Naive B cell (primary cell): ENCODE data around the gene TCP1. TPM values are rescaled to one million over a fixed set of nuclear protein-coding genes. Genes with fewer than 3 reads are reported as not detected.

ENCODE experiments used
- ATAC-seq, 2 donors: fragments of 150-1000 bp; cut with Tn5 transposase; 2 replicates each; pipeline ENCODE4 v1.10.0; 2021; ENCODE audit warnings: low read depth in 2 of 2, mild to moderate bottlenecking in 2 of 2, moderate library complexity in 2 of 2
- DNase-seq: peaks from one replicate; pipeline ENCODE4 v3.0.0; 2022
- H3K27ac Mint-ChIP-seq, 6 donors: one replicate each; pipeline ENCODE4 v1.8.0; 2020 to 2022; ENCODE audit warnings: mild to moderate bottlenecking in 6 of 6, mixed read lengths in 6 of 6, moderate library complexity in 5 of 6, inconsistent platforms in 2 of 6
- H3K27me3 Mint-ChIP-seq, 3 donors: one replicate each; pipeline ENCODE4 v1.8.0; 2021 to 2022; ENCODE audit warnings: mixed read lengths in 3 of 3, mild to moderate bottlenecking in 1 of 3
- H3K36me3 Mint-ChIP-seq, 2 donors: one replicate each; pipeline ENCODE4 v1.8.0; 2020 to 2022; ENCODE audit warnings: mixed read lengths in 2 of 2, inconsistent platforms in 1 of 2, mild to moderate bottlenecking in 1 of 2
- H3K4me1 Mint-ChIP-seq, 3 donors: one replicate each; pipeline ENCODE4 v1.8.0; 2020 to 2022; ENCODE audit warnings: mixed read lengths in 3 of 3, inconsistent platforms in 1 of 3, mild to moderate bottlenecking in 1 of 3, moderate library complexity in 1 of 3
- H3K4me3 Mint-ChIP-seq, 8 donors: one replicate each; pipeline ENCODE4 v1.8.0; 2020 to 2022; ENCODE audit warnings: mild to moderate bottlenecking in 8 of 8, mixed read lengths in 8 of 8, moderate library complexity in 8 of 8, inconsistent platforms in 2 of 8
- H3K9me3 Mint-ChIP-seq, 7 donors: one replicate each; pipeline ENCODE4 v1.8.0; 2020 to 2022; ENCODE audit warnings: mixed read lengths in 7 of 7, mild to moderate bottlenecking in 5 of 7, inconsistent platforms in 2 of 7, moderate library complexity in 1 of 7
- polyA plus RNA-seq, 6 donors: library from polyadenylated mRNA; unstranded; fragments of 300-500 nt; fragmentation: Illumina TruSeq; gene quantifications; one replicate each; pipeline ENCODE4 v1.2.3, GENCODE V29; 2021; ENCODE audit warnings: low read depth in 6 of 6

Gene TCP1
- polyA plus RNA-seq, 6 donors from 2014 or later, result 69.6 to 86.2 (median 73.3) TPM

DNA sequence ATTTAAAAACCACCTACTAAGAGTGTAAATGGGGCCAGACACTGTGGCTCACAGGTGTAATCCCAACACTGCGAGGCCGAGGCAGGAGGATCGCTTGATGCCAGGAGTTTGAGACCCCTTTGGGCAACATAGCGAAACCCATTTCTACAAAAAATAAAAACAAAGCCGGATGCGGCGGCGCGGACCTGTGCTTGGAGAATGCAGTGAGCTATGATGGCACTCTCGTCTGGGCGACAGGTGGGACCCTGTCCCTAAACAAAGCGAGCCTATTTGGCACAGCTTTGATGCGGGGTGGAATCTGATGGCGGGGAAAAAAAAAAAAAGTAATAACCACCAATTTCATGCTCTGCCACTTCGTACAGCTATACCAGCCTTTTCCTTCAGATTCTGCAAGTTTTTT lies 1.1 kb downstream of the TCP1 start:
- H3K27me3 Mint-ChIP-seq, result no peaks in the 10 kb centered on the region

DNA sequence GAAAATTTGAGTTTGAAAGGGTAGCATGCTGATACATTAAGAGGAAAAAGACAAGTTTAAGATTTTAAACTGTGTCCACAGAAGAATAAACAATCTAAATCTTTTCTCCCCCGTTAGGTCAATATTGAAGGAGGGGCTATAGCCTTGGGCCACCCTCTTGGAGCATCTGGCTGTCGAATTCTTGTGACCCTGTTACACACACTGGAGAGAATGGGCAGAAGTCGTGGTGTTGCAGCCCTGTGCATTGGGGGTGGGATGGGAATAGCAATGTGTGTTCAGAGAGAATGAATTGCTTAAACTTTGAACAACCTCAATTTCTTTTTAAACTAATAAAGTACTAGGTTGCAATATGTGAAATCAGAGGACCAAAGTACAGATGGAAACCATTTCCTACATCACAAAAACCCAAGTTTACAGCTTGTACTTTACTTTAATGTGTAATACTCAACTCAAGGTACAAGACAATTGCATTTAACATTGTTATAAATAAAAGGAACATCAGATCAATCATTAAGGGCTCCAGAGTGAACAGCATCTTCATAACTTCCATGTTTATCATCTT lies 10.8 kb downstream of the TCP1 start:
- H3K4me3 Mint-ChIP-seq, result no peak overlapping the region
- DNase-seq (no peak), ATAC-seq (no peak)
- peaks cover 0 to 16% (median 11%) of the 10 kb centered on the region in 3 donors for H3K4me1 Mint-ChIP-seq
- no peaks in the 10 kb centered on the region for H3K9me3 Mint-ChIP-seq
- peaks cover 10 to 30% of the 10 kb centered on the region in 2 donors for H3K36me3 Mint-ChIP-seq
- no peaks in the 10 kb centered on the region for H3K27me3 Mint-ChIP-seq
- peak overlapping the region in 4 of 6 donors; percentile 8 to 78 (median 34) for H3K27ac Mint-ChIP-seq

More for the DNA sequence above, 1.1 kb downstream of the TCP1 start:
- Mint-ChIP-seq H3K4me3 (peak overlapping the region; percentile 94 to 100 (median 98)), H3K9me3 (no peaks in the 10 kb centered on the region), H3K4me1 (peaks cover 22 to 46% (median 43%) of the 10 kb centered on the region in 3 donors), H3K36me3 (peaks cover 0 to 5% of the 10 kb centered on the region in 2 donors), H3K27ac (peak overlapping the region in 5 of 6 donors; percentile 28 to 95 (median 89))
- DNase-seq (no peak), ATAC-seq (no peak)

DNA sequence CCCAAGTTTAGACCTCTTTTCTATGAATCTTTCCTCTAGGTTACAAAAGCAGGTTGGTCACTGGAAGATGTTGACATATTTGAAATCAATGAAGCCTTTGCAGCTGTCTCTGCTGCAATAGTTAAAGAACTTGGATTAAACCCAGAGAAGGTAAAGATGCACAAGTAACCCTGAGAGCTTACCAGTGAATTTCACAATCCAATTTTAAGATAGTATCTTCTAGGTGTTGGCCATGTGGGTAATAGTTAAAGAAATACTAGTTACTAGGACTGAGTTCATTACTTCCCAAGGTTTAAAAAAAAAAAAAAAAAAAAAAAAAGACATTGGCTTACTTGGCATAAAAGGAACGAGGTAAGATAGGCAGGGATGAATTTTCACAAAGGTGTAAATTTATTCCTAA lies 11.3 kb downstream of the TCP1 start:
- no peaks in the 10 kb centered on the region for H3K9me3 Mint-ChIP-seq
- DNase-seq (no peak), ATAC-seq (no peak)
- H3K27me3 Mint-ChIP-seq, result no peaks in the 10 kb centered on the region
- no peak overlapping the region for H3K4me3 Mint-ChIP-seq
- H3K27ac Mint-ChIP-seq, result peak overlapping the region in 4 of 6 donors; percentile 8 to 78 (median 34)
- peaks cover 0 to 16% (median 11%) of the 10 kb centered on the region in 3 donors for H3K4me1 Mint-ChIP-seq
- H3K36me3 Mint-ChIP-seq, result peaks cover 10 to 28% of the 10 kb centered on the region in 2 donors

DNA sequence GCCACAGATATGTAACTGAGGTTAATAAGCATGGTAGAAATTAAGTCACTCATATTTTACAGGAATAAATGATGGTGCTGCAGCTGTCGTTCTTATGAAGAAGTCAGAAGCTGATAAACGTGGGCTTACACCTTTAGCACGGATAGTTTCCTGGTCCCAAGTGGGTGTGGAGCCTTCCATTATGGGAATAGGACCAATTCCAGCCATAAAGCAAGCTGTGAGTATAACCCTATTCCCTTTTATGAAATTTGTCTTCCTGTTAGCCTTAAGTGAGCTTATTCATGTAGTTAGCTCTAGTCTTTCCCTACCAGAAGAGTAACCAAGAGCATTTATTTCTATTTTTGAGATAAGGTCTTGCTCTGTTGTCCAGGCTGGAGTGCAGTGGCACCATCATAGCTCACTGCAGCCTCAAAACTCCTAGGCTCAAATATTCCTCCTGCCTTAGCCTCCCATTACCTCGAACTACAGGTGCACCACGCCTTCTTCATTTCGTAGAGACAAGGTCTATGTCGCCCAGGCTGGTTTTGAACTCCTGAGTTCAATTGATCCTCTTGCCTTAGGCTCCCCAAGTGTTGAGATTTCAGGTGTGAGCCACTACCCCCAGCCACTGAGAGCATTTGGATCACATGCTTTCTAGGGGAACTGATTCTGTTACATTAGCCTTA lies 12.0 kb downstream of the TCP1 start:
- Mint-ChIP-seq H3K27me3 (no peaks in the 10 kb centered on the region), H3K36me3 (peaks cover 10 to 20% of the 10 kb centered on the region in 2 donors), H3K9me3 (peaks cover 0 to 2% (median 0%) of the 10 kb centered on the region in 7 donors), H3K4me1 (peaks cover 0 to 10% (median 3%) of the 10 kb centered on the region in 3 donors), H3K27ac (peak overlapping the region in 5 of 6 donors; percentile 21 to 84 (median 53)), H3K4me3 (peak overlapping the region in 1 of 8 donors; percentile 25)
- DNase-seq (no peak), ATAC-seq (no peak)

- no peak for ATAC-seq
- no peak for DNase-seq
- Mint-ChIP-seq H3K27me3 (no peaks in the 10 kb centered on the region), H3K27ac (no peak overlapping the region), H3K9me3 (peaks cover 0 to 5% (median 0%) of the 10 kb centered on the region in 7 donors), H3K36me3 (peaks cover 23 to 40% of the 10 kb centered on the region in 2 donors), H3K4me3 (no peak overlapping the region), H3K4me1 (peaks cover 0 to 3% (median 0%) of the 10 kb centered on the region in 3 donors)
Observed at GRCh38 chr6:159772196-159772595, 17.2 kb downstream of the TCP1 start.

- Mint-ChIP-seq H3K4me1 (peaks cover 0 to 3% (median 3%) of the 10 kb centered on the region in 3 donors), H3K4me3 (peak overlapping the region in 1 of 8 donors; percentile 29), H3K9me3 (peaks cover 0 to 5% (median 0%) of the 10 kb centered on the region in 7 donors), H3K27ac (no peak overlapping the region), H3K27me3 (no peaks in the 10 kb centered on the region), H3K36me3 (peaks cover 27 to 40% of the 10 kb centered on the region in 2 donors)
- ATAC-seq (no peak), DNase-seq (no peak)
Observed at GRCh38 chr6:159769470-159769869, 19.9 kb downstream of the TCP1 start.

DNA sequence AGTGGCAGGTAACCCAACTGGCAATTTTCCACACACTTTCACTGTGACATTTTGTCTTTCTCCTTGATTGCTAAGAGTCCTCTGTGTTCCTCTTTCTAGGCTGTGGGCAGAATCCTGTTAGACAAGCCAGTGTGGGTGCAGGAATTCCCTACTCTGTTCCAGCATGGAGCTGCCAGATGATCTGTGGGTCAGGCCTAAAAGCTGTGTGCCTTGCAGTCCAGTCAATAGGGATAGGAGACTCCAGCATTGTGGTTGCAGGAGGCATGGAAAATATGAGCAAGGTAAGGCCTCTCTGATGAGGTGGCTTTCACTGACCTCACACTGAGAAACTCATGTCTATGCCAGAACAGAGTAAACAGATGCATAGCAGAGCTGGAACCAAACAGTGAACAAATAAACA lies 22.5 kb downstream of the TCP1 start:
- Mint-ChIP-seq H3K9me3 (peaks cover 0 to 4% (median 0%) of the 10 kb centered on the region in 7 donors), H3K27me3 (no peaks in the 10 kb centered on the region), H3K4me1 (peaks cover 10 to 14% (median 10%) of the 10 kb centered on the region in 3 donors), H3K4me3 (no peak overlapping the region), H3K27ac (no peak overlapping the region), H3K36me3 (peaks cover 27 to 40% of the 10 kb centered on the region in 2 donors)
- no peak for DNase-seq
- no peak for ATAC-seq

DNA sequence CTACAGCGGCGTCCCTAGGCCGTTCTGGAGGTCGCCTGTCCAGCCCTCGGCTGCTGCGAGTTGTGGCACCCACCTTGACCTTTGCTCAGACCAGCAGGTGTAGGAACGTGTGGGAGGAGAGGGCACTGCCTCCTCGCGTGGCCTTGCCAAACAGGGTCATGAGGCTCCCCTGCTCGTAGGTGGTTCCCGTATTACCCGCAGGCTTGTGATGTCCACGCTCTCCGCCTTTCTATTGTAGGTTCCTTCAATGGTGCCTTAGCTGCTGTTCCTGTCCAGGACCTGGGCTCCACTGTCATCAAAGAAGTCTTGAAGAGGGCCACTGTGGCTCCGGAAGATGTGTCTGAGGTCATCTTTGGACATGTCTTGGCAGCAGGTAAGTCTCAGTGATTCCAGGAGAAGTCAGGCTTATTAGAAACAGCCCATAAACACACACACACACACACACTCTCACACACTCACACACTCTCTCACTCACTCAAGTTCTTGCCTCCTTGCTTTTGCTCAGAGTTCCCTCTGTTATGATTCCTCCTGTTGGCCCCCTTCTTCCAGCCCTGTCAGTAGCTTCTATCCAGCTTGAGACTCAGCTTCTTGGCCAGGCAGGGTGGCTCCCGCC lies 26.6 kb downstream of the TCP1 start:
- H3K27me3 Mint-ChIP-seq, result no peaks in the 10 kb centered on the region
- no peak for DNase-seq
- H3K4me1 Mint-ChIP-seq, result peaks cover 22 to 38% (median 23%) of the 10 kb centered on the region in 3 donors
- ATAC-seq, result peak; percentile 3 to 9
- peak overlapping the region; percentile 94 to 99 (median 97) for H3K27ac Mint-ChIP-seq
- H3K36me3 Mint-ChIP-seq, result peaks cover 2 to 4% of the 10 kb centered on the region in 2 donors
- peak overlapping the region; percentile 89 to 98 (median 95) for H3K4me3 Mint-ChIP-seq
- no peaks in the 10 kb centered on the region for H3K9me3 Mint-ChIP-seq

DNA sequence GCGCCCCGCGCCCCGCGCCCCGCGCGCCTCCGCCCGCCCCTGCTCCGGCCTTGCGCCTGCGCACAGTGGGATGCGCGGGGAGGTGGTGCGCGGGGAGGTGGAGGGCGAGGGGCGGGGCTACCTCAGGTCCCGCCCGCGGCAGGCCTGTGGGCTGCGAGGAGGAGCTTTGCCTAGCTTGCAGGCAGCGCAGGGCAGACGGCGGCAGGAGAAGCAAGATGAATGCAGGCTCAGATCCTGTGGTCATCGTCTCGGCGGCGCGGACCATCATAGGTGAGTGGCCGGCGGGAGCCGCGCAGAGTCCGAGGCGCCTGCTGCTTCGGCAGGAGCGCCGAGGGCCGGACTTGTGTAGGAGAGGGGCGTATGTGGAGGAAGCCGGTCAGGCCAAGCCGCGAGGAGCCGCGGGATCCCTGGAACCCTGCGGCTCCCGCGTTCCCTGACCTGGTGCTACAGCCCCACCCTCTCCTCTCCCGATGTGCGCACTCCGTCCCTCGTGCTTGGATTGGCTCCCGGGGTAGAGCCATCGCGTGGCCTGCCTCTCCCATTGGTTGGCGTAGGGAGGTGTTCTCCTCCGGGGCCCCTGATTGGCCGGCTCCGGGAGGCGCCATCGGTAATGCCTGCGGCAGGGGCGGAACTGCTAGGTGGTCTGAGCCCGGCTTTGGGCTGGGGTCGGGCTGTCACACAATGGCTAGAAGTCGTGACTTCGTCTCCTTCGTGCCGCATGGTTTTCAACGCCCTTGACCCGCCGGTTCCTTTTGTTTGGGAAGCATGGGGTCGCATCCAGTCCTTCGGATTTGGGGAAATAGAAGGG lies 27.3 kb downstream of the TCP1 start, which contains the start of gene ACAT2:
Gene ACAT2 (plus strand): TSS at position 173 of the 808 bp plus-strand sequence. CDS start 43 bp downstream, at position 216.
- no peaks in the 10 kb centered on the region for H3K27me3 Mint-ChIP-seq
- peaks cover 22 to 38% (median 23%) of the 10 kb centered on the region in 3 donors for H3K4me1 Mint-ChIP-seq
- peak; percentile 93 for DNase-seq
- peaks cover 0 to 3% of the 10 kb centered on the region in 2 donors for H3K36me3 Mint-ChIP-seq
- peak; percentile 86 to 92 for ATAC-seq
- peak within 1 kb of the TSS; percentile 89 to 98 (median 95) for H3K4me3 Mint-ChIP-seq
- H3K27ac Mint-ChIP-seq, result peak within 1 kb of the TSS; percentile 94 to 99 (median 97)
- H3K9me3 Mint-ChIP-seq, result no peaks in the 10 kb centered on the region

- peaks cover 22 to 35% (median 23%) of the 10 kb centered on the region in 3 donors for H3K4me1 Mint-ChIP-seq
- peaks cover 0 to 3% of the 10 kb centered on the region in 2 donors for H3K36me3 Mint-ChIP-seq
- H3K27me3 Mint-ChIP-seq, result no peaks in the 10 kb centered on the region
- no peaks in the 10 kb centered on the region for H3K9me3 Mint-ChIP-seq
- H3K27ac Mint-ChIP-seq, result peak overlapping the region; percentile 94 to 99 (median 97)
- peak overlapping the region; percentile 89 to 98 (median 95) for H3K4me3 Mint-ChIP-seq
- no peak for DNase-seq
- ATAC-seq, result no peak
Observed at GRCh38 chr6:159761129-159761872, 28.1 kb downstream of the TCP1 start.

- H3K4me3 Mint-ChIP-seq, result peak overlapping the region; percentile 89 to 98 (median 95)
- H3K9me3 Mint-ChIP-seq, result no peaks in the 10 kb centered on the region
- no peaks in the 10 kb centered on the region for H3K27me3 Mint-ChIP-seq
- H3K27ac Mint-ChIP-seq, result peak overlapping the region in 5 of 6 donors; percentile 76 to 99 (median 96)
- H3K4me1 Mint-ChIP-seq, result peaks cover 22 to 34% (median 23%) of the 10 kb centered on the region in 3 donors
- DNase-seq, result no peak
- no peak for ATAC-seq
- peaks cover 0 to under 1% of the 10 kb centered on the region in 2 donors for H3K36me3 Mint-ChIP-seq
Observed at GRCh38 chr6:159760602-159761057, 28.8 kb downstream of the TCP1 start.

GRCh38 chr6:159759645-159760044 lies 29.8 kb downstream of the TCP1 start:
- H3K4me1 Mint-ChIP-seq, result peaks cover 22 to 34% (median 23%) of the 10 kb centered on the region in 3 donors
- peak overlapping the region in 6 of 8 donors; percentile 1 to 98 (median 75) for H3K4me3 Mint-ChIP-seq
- DNase-seq, result no peak
- H3K9me3 Mint-ChIP-seq, result no peaks in the 10 kb centered on the region
- no peaks in the 10 kb centered on the region for H3K27me3 Mint-ChIP-seq
- ATAC-seq, result no peak
- peaks cover 0 to 7% of the 10 kb centered on the region in 2 donors for H3K36me3 Mint-ChIP-seq
- H3K27ac Mint-ChIP-seq, result peak overlapping the region in 2 of 6 donors; percentile 76 to 94
